Caco-2 (cell line): ENCODE results near the gene MAP3K21. TPM values are rescaled to one million over a fixed set of nuclear protein-coding genes. Genes with fewer than 3 reads are reported as not detected.

Source experiments
- BruUV-seq: library from RNA; stranded (reverse); fragments of 400-500 nt; replicated peaks from 2 replicates; lab custom pipeline; 2021; lab: Mats Ljungman, UMichigan
- CTCF ChIA-PET: fragments of 300-600 bp; sonication (Branson Sonifier 250); formaldehyde crosslinking; loops from one replicate; lab custom pipeline; 2022; ENCODE audit warnings: antibody characterized with exemption; lab: Charles Lee
- POLR2A ChIA-PET: fragments of 300-600 bp; sonication (Branson Sonifier 250); formaldehyde crosslinking; loops from one replicate; lab custom pipeline; 2022; ENCODE audit warnings: antibody characterized with exemption; lab: Charles Lee
- DNase-seq, 2 experiments: peaks; one replicate each; pipeline versions ENCODE4 v3.0.0 to v3.0.0-alpha.2; 2020 to 2022
- H3K27me3 ChIP-seq: replicated peaks from 2 replicates; pipeline ENCODE4 v1.6.0; 2011; ENCODE audit warnings: low read length; ENCODE audit not compliant: control insufficient read depth, insufficient read depth
- H3K36me3 ChIP-seq: 2 replicates; pipeline ENCODE4 v1.5.1; 2011; ENCODE audit warnings: low read length; ENCODE audit not compliant: control insufficient read depth, insufficient read depth
- H3K4me1 ChIP-seq: fragments of 250-450 bp; sonication (Bioruptor Pico); 2 replicates; pipeline ENCODE4 v1.5.1; 2020; ENCODE audit warnings: mild to moderate bottlenecking
- H3K4me3 ChIP-seq: 2 replicates; pipeline ENCODE4 v1.5.1; 2011; ENCODE audit warnings: low read depth, mild to moderate bottlenecking, control low read depth, low read length
- H3K9me3 ChIP-seq: fragments of 250-450 bp; sonication (Bioruptor Pico); 2 replicates; pipeline ENCODE4 v1.5.1; 2020; ENCODE audit warnings: mild to moderate bottlenecking, moderate library complexity
- H3K27ac Mint-ChIP-seq: one replicate; pipeline ENCODE4 v1.8.0; 2022; ENCODE audit warnings: mixed read lengths; ENCODE audit not compliant: unreplicated experiment
- H3K27me3 Mint-ChIP-seq: one replicate; pipeline ENCODE4 v1.8.0; 2022; ENCODE audit warnings: mixed read lengths; ENCODE audit not compliant: insufficient read depth, unreplicated experiment
- H3K36me3 Mint-ChIP-seq: one replicate; pipeline ENCODE4 v1.8.0; 2022; ENCODE audit warnings: mild to moderate bottlenecking, mixed read lengths; ENCODE audit not compliant: insufficient read depth, unreplicated experiment
- H3K4me1 Mint-ChIP-seq: one replicate; pipeline ENCODE4 v1.8.0; 2022; ENCODE audit warnings: low read depth, mixed read lengths; ENCODE audit not compliant: unreplicated experiment
- H3K4me3 Mint-ChIP-seq: one replicate; pipeline ENCODE4 v1.8.0; 2022; ENCODE audit warnings: mild to moderate bottlenecking, moderate library complexity, mixed read lengths; ENCODE audit not compliant: unreplicated experiment
- H3K9me3 Mint-ChIP-seq: one replicate; pipeline ENCODE4 v1.8.0; 2022; ENCODE audit warnings: mixed read lengths; ENCODE audit not compliant: unreplicated experiment
- intact Hi-C: fragments of 100-400 bp; cut with micrococcal nuclease; formaldehyde crosslinking; loops from one replicate; pipeline ENCODE4 v1.10.0; 2022; ENCODE audit not compliant: unreplicated experiment
- total RNA-seq: library from RNA; stranded (reverse); gene quantifications from 2 replicates; pipeline ENCODE4 v1.2.3, GENCODE V29; 2022
- TF ChIP-seq, protein P1 (sequence below), 2 experiments: fragments of 200-600 bp in 1 of 2; IDR thresholded peaks; 1 replicate in 1 of 2; 2 replicates in 1 of 2; pipeline versions ENCODE4 v1.5.1 to v1.8.0; 2011 to 2022; ENCODE audit warnings: antibody characterized with exemption in 1 of 2, control low read depth in 1 of 2, inconsistent platforms in 1 of 2, low read depth in 1 of 2, low read length in 1 of 2, mild to moderate bottlenecking in 1 of 2, moderate library complexity in 1 of 2; ENCODE audit not compliant: insufficient read depth in 1 of 2, severe bottlenecking in 1 of 2, unreplicated experiment in 1 of 2

Gene MAP3K21
- total RNA-seq, 1 experiment from 2014 or later: 10.4 TPM

DNA sequence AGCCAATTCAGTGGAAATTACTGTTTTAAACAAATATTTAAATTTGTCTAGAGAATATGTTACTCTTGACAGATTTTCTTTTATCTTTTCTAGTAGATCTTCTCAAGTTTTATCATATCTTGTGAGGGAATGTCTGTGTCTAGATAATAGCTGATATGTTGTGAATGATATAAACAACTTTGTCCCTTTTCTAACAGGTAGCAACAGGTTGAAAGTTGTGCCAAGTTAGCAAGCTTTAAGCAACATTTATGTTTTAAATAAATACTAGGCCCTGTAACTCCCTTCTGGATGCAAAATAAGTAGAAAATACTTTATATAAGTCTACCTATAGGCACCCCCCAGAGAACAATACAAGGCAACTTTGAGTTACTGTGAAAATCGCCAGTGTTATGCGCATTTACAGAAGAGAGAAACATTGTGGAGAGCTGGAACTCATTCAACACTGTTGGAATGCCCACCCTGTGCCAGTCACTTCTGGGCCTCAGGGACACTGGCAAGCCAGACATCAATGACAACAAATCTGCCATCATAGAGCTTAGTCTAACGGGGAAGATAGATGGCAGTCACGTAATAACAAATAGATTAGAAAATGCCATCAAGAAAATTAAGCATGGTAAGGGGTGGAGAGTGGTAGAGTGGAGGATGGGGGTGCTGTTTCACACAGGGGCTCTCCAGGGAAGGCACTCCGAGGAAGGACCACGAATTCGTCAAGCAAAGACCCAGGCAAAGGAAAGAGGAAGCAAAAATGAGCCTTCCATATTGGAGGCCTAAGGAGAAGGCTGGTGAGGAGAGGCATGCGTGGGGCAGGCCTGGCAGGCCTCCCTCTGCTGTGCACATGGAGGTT lies 4.4 kb downstream of the MAP3K21 start:
- H3K27ac Mint-ChIP-seq: no peak overlapping the region
- no peak overlapping the region for H3K4me3 Mint-ChIP-seq
- no peaks in the 10 kb centered on the region for H3K27me3 Mint-ChIP-seq
- H3K4me3 ChIP-seq: no peak overlapping the region
- POLR2A ChIA-PET: no interaction called here
- BruUV-seq: no TSS peak
- intact Hi-C loops: no loop called here
- no peaks in the 10 kb centered on the region for H3K36me3 ChIP-seq
- CTCF ChIA-PET: no interaction called here
- H3K9me3 ChIP-seq: no peaks in the 10 kb centered on the region
- no peaks in the 10 kb centered on the region for H3K27me3 ChIP-seq
- H3K9me3 Mint-ChIP-seq: no peaks in the 10 kb centered on the region
- H3K4me1 ChIP-seq: peaks cover 8% of the 10 kb centered on the region
- DNase-seq: no peak
- H3K4me1 Mint-ChIP-seq: peaks cover under 1% of the 10 kb centered on the region
- H3K36me3 Mint-ChIP-seq: peaks cover 2% of the 10 kb centered on the region
- TF ChIP-seq, protein P1, sequence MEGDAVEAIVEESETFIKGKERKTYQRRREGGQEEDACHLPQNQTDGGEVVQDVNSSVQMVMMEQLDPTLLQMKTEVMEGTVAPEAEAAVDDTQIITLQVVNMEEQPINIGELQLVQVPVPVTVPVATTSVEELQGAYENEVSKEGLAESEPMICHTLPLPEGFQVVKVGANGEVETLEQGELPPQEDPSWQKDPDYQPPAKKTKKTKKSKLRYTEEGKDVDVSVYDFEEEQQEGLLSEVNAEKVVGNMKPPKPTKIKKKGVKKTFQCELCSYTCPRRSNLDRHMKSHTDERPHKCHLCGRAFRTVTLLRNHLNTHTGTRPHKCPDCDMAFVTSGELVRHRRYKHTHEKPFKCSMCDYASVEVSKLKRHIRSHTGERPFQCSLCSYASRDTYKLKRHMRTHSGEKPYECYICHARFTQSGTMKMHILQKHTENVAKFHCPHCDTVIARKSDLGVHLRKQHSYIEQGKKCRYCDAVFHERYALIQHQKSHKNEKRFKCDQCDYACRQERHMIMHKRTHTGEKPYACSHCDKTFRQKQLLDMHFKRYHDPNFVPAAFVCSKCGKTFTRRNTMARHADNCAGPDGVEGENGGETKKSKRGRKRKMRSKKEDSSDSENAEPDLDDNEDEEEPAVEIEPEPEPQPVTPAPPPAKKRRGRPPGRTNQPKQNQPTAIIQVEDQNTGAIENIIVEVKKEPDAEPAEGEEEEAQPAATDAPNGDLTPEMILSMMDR (IDR thresholded peaks at IDR 0.05; ENCODE audit: insufficient read depth in 1 of 2, low read depth in 1 of 2, low read length in 1 of 2, severe bottlenecking in 1 of 2, unreplicated experiment in 1 of 2): no peak

DNA sequence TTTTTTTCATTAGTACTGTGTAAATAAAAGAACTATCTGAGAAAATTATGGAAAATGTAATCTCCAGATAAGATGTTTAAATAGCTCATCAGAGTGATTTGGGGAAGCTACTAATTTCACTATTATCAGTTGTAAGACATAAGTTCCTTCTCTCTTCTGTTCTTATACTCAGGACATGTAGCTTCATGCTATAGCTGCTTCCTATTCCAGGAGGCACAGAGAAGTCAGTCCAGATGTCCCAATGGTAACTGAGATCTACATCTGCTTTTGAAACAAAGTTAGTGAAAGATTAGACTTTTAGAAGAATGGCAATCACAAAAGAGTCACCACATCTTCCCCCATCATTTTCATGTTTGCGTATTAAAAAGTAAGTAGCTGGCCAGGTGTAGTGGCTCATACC lies 5.6 kb downstream of the MAP3K21 start:
- H3K27me3 Mint-ChIP-seq: no peaks in the 10 kb centered on the region
- DNase-seq: no peak
- H3K4me1 Mint-ChIP-seq: no peaks in the 10 kb centered on the region
- no peak overlapping the region for H3K4me3 Mint-ChIP-seq
- Histone ChIP-seq H3K36me3 (no peaks in the 10 kb centered on the region), H3K27me3 (no peaks in the 10 kb centered on the region), H3K4me3 (no peak overlapping the region), H3K9me3 (no peaks in the 10 kb centered on the region), H3K4me1 (peaks cover 7% of the 10 kb centered on the region; the same call in 1 of the 2 replicates)
- ChIA-PET CTCF (no interaction called here), POLR2A (no interaction called here)
- H3K27ac Mint-ChIP-seq: no peak overlapping the region
- no TSS peak for BruUV-seq
- no peaks in the 10 kb centered on the region for H3K36me3 Mint-ChIP-seq
- no peaks in the 10 kb centered on the region for H3K9me3 Mint-ChIP-seq
- TF ChIP-seq, protein P1 (IDR thresholded peaks at IDR 0.05; ENCODE audit: insufficient read depth in 1 of 2, low read depth in 1 of 2, low read length in 1 of 2, severe bottlenecking in 1 of 2, unreplicated experiment in 1 of 2): no peak
- intact Hi-C loops: no loop called here

DNA sequence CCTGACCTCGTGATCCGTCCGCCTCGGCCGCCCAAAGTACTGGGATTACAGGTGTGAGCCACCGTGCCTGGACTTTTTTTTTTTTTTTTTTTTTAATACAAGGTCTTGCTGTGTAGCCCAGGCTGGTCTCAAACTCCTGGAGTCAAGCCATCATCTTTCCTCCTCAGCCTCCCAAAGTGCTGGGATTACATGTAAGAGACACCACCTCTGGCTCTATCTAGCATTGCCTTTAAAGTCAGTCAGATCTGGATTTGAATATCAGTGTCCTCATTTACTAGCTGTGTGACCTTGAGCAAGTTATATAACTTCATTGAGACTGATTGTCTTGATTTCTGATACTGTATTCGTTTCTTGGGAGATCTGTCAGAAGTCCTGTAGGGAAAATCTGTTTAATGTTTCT lies 6.6 kb downstream of the MAP3K21 start:
- intact Hi-C loops: no loop called here
- Mint-ChIP-seq H3K36me3 (no peaks in the 10 kb centered on the region), H3K4me3 (no peak overlapping the region), H3K9me3 (no peaks in the 10 kb centered on the region), H3K4me1 (no peaks in the 10 kb centered on the region), H3K27ac (no peak overlapping the region), H3K27me3 (peaks cover 3% of the 10 kb centered on the region)
- ChIA-PET POLR2A (no interaction called here), CTCF (interaction anchor here (0.7 kb wide), 1 partner anchor 33 kb away, joined by 3 read pairs; no protein-coding TSS in a partner anchor)
- peaks cover 7% of the 10 kb centered on the region; the same call in 1 of the 2 replicates for H3K4me1 ChIP-seq
- H3K9me3 ChIP-seq: no peaks in the 10 kb centered on the region
- TF ChIP-seq, protein P1 (IDR thresholded peaks at IDR 0.05; ENCODE audit: insufficient read depth in 1 of 2, low read depth in 1 of 2, low read length in 1 of 2, severe bottlenecking in 1 of 2, unreplicated experiment in 1 of 2): no peak
- H3K27me3 ChIP-seq: no peaks in the 10 kb centered on the region
- H3K4me3 ChIP-seq: no peak overlapping the region
- no peak for DNase-seq
- no TSS peak for BruUV-seq
- H3K36me3 ChIP-seq: no peaks in the 10 kb centered on the region
